ENCODE measurements around the gene CYP11A1. TPM values are rescaled to one million over a fixed set of nuclear protein-coding genes. Genes with fewer than 3 reads are reported as not detected.
A peak's percentile ranks its signal among the peaks of the same experiment; 100 is the strongest.

Gene CYP11A1
- total RNA-seq, 4 donors from 2014 or later, result 0.47 to 1.4 (median 0.53) TPM; not detected in 1

GRCh38 chr15:74328331-74329056 is 39.0 kb downstream of the CYP11A1 start:
- no peak for TF ChIP-seq POLR2AphosphoS5 (IDR thresholded peaks at IDR 0.05)
- no peak for TF ChIP-seq EP300 (IDR thresholded peaks at IDR 0.05)
- no peak for TF ChIP-seq POLR2A (IDR thresholded peaks at IDR 0.05)
- no peak for TF ChIP-seq CTCF (IDR thresholded peaks at IDR 0.05)
- WGBS, result 68% methylated on average over 10 of the region's 10 CpGs
- no peak overlapping the region for H3K4me3 ChIP-seq
- no peak for DNase-seq (ENCODE audit: low spot score in 2 of 2)
- no peaks in the 10 kb centered on the region for H3K4me1 ChIP-seq
- no peak overlapping the region for H3K27ac ChIP-seq
- no peaks in the 10 kb centered on the region for H3K36me3 ChIP-seq
- no peaks in the 10 kb centered on the region for H3K9me3 ChIP-seq
- no peaks in the 10 kb centered on the region for H3K27me3 ChIP-seq

GRCh38 chr15:74327756-74328155 is 39.7 kb downstream of the CYP11A1 start:
- H3K36me3 ChIP-seq, result no peaks in the 10 kb centered on the region
- TF ChIP-seq POLR2A (IDR thresholded peaks at IDR 0.05), result no peak
- TF ChIP-seq EP300 (IDR thresholded peaks at IDR 0.05), result no peak
- H3K4me3 ChIP-seq, result no peak overlapping the region
- H3K27ac ChIP-seq, result no peak overlapping the region
- H3K4me1 ChIP-seq, result no peaks in the 10 kb centered on the region
- WGBS, result 79% methylated on average over 6 of the region's 6 CpGs
- no peaks in the 10 kb centered on the region for H3K9me3 ChIP-seq
- H3K27me3 ChIP-seq, result no peaks in the 10 kb centered on the region
- no peak for DNase-seq (ENCODE audit: low spot score in 2 of 2)

GRCh38 chr15:74326746-74327145 is 40.7 kb downstream of the CYP11A1 start:
- no peak for DNase-seq (ENCODE audit: low spot score in 2 of 2)
- Histone ChIP-seq H3K27ac (no peak overlapping the region), H3K27me3 (no peaks in the 10 kb centered on the region), H3K4me3 (no peak overlapping the region), H3K4me1 (no peaks in the 10 kb centered on the region), H3K36me3 (no peaks in the 10 kb centered on the region), H3K9me3 (no peaks in the 10 kb centered on the region)
- WGBS, result 51% methylated on average over 3 of the region's 4 CpGs
- TF ChIP-seq POLR2A (IDR thresholded peaks at IDR 0.05), result no peak
- TF ChIP-seq CTCF (IDR thresholded peaks at IDR 0.05), result no peak
- TF ChIP-seq POLR2AphosphoS5 (IDR thresholded peaks at IDR 0.05), result no peak
- TF ChIP-seq EP300 (IDR thresholded peaks at IDR 0.05), result no peak

GRCh38 chr15:74324714-74325113 is 42.7 kb downstream of the CYP11A1 start:
- Histone ChIP-seq H3K9me3 (no peaks in the 10 kb centered on the region), H3K36me3 (no peaks in the 10 kb centered on the region), H3K4me1 (peaks cover 5% of the 10 kb centered on the region), H3K27ac (no peak overlapping the region), H3K4me3 (no peak overlapping the region), H3K27me3 (no peaks in the 10 kb centered on the region)
- WGBS, result 61% methylated on average over 3 of the region's 3 CpGs
- DNase-seq (ENCODE audit: low spot score in 2 of 2), result no peak
- TF ChIP-seq POLR2AphosphoS5 (IDR thresholded peaks at IDR 0.05) (no peak), CTCF (IDR thresholded peaks at IDR 0.05) (no peak), EP300 (IDR thresholded peaks at IDR 0.05) (no peak), POLR2A (IDR thresholded peaks at IDR 0.05) (no peak)

- DNase-seq (ENCODE audit: low spot score in 2 of 2), result no peak
- no peak overlapping the region for H3K4me3 ChIP-seq
- 28% methylated on average over 5 of the region's 6 CpGs for WGBS
- H3K9me3 ChIP-seq, result no peaks in the 10 kb centered on the region
- TF ChIP-seq POLR2AphosphoS5 (IDR thresholded peaks at IDR 0.05), result no peak
- no peak for TF ChIP-seq POLR2A (IDR thresholded peaks at IDR 0.05)
- peak; percentile 30 to 82 for TF ChIP-seq CTCF (IDR thresholded peaks at IDR 0.05)
- TF ChIP-seq EP300 (IDR thresholded peaks at IDR 0.05), result no peak
- H3K27me3 ChIP-seq, result no peaks in the 10 kb centered on the region
- peaks cover 23% of the 10 kb centered on the region for H3K4me1 ChIP-seq
- no peaks in the 10 kb centered on the region for H3K36me3 ChIP-seq
- H3K27ac ChIP-seq, result no peak overlapping the region
Observed at GRCh38 chr15:74322558-74323180, 44.8 kb downstream of the CYP11A1 start.

All from suprapubic skin (tissue), 4 donors.